ENCODE data around the gene EYA2. TPM values are rescaled to one million over a fixed set of nuclear protein-coding genes. Genes with fewer than 3 reads are reported as not detected.
"Not testable (repeated sequence)": the region's sequence is repeated elsewhere in the genome, so short reads cannot be mapped to it uniquely, and the experiment has no call there.

The EYA2 gene
- total RNA-seq, 1 experiment from 2014 or later, result 0.74 TPM

DNA sequence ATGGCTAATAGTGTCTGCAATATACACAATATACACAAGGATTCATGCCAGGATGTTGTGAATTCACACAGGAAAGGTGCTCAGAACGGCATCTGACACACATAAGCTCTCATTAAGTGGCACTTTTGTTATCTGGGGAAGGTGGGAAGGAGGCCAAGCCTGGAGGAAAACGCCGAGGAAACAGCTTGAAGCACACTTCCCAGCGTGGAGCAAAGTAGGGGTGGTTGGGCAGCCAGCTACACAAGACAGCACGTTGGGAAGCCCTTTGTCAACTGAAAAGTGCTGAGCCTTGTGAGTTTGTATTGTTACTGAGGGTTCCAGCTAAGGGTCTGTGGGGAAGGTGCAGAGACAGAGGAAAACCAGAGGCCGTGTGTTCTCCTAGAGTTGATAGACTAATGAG lies 280.9 kb downstream of the EYA2 start:
- Histone ChIP-seq H4K8ac (replicated peaks; ENCODE audit: insufficient read length, low read depth, low read length) (no peak overlapping the region), H3K4me1 (ENCODE audit: insufficient read depth, low read length) (no peaks in the 10 kb centered on the region), H4K5ac (ENCODE audit: insufficient read length, low read depth, low read length) (no peak overlapping the region), H2BK5ac (ENCODE audit: insufficient read length, low read length) (no peak overlapping the region), H4K20me1 (ENCODE audit: control insufficient read depth, insufficient read depth, insufficient read length) (no peaks in the 10 kb centered on the region), H3K18ac (ENCODE audit: insufficient read length, low read depth, low read length) (no peak overlapping the region), H2BK12ac (ENCODE audit: insufficient read length, low read depth, low read length) (no peak overlapping the region), H3T11ph (ENCODE audit: low read length) (no peak overlapping the region), H3K27me3 (ENCODE audit: insufficient read depth, low read length) (no peaks in the 10 kb centered on the region), H2BK120ac (ENCODE audit: low read depth, low read length, poor library complexity, severe bottlenecking) (no peak overlapping the region), H3K4me2 (ENCODE audit: insufficient read depth, insufficient read length, low read length) (no peak overlapping the region), H3K9ac (ENCODE audit: extremely low read depth, insufficient read length, low read length) (no peak overlapping the region), H2BK20ac (ENCODE audit: low read depth, low read length, poor library complexity, severe bottlenecking) (no peak overlapping the region), H3K14ac (ENCODE audit: insufficient read depth, low read length) (no peak overlapping the region), H3K79me2 (ENCODE audit: insufficient read depth, low read length) (no peaks in the 10 kb centered on the region), H3K23ac (ENCODE audit: insufficient read length, low read depth, low read length) (no peak overlapping the region), H3K56ac (ENCODE audit: insufficient read length, low read depth, low read length) (no peak overlapping the region), H2AK5ac (ENCODE audit: insufficient read length, low read length) (no peak overlapping the region), H3K4ac (ENCODE audit: low read depth, low read length) (no peak overlapping the region), H3K9me3 (ENCODE audit: control insufficient read depth, low read depth, low read length) (no peaks in the 10 kb centered on the region), H2AFZ (ENCODE audit: low read length) (no peak overlapping the region), H3K79me1 (ENCODE audit: insufficient read depth, low read depth, low read length, poor library complexity, severe bottlenecking) (no peaks in the 10 kb centered on the region), H3K23me2 (ENCODE audit: insufficient read length, low read depth, low read length, poor library complexity, severe bottlenecking) (no peaks in the 10 kb centered on the region), H3K27ac (ENCODE audit: insufficient read length, low read depth, low read length) (no peak overlapping the region), H2BK15ac (ENCODE audit: low read depth, low read length) (no peak overlapping the region), H4K91ac (ENCODE audit: insufficient read length, low read depth, low read length) (no peak overlapping the region)
- no peak overlapping the region for H3K4me3 Mint-ChIP-seq
- H3K27me3 Mint-ChIP-seq (ENCODE audit: low read depth), result peaks cover 4% of the 10 kb centered on the region
- H3K9me3 Mint-ChIP-seq, result no peaks in the 10 kb centered on the region
- TF ChIP-seq, protein P1, sequence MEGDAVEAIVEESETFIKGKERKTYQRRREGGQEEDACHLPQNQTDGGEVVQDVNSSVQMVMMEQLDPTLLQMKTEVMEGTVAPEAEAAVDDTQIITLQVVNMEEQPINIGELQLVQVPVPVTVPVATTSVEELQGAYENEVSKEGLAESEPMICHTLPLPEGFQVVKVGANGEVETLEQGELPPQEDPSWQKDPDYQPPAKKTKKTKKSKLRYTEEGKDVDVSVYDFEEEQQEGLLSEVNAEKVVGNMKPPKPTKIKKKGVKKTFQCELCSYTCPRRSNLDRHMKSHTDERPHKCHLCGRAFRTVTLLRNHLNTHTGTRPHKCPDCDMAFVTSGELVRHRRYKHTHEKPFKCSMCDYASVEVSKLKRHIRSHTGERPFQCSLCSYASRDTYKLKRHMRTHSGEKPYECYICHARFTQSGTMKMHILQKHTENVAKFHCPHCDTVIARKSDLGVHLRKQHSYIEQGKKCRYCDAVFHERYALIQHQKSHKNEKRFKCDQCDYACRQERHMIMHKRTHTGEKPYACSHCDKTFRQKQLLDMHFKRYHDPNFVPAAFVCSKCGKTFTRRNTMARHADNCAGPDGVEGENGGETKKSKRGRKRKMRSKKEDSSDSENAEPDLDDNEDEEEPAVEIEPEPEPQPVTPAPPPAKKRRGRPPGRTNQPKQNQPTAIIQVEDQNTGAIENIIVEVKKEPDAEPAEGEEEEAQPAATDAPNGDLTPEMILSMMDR (conservative IDR thresholded peaks at IDR 0.05), result no peak
- peaks cover 0 to under 1% (median 0%) of the 10 kb centered on the region in 3 experiments; a peak in 1 of 7 replicates for H3K36me3 Mint-ChIP-seq (ENCODE audit: insufficient read depth in 1 of 3, low read depth in 3 of 3)
- WGBS (ENCODE audit: extremely low coverage, insufficient read length, low lambda C conversion rate), result no CpG with 5 or more reads among the region's 6 CpGs
- DNase-seq, result no peak
- no peak overlapping the region for H3K27ac Mint-ChIP-seq
- H3K4me1 Mint-ChIP-seq, result peaks cover 0 to 9% of the 10 kb centered on the region in 2 experiments; a peak in 2 of 4 replicates

DNA sequence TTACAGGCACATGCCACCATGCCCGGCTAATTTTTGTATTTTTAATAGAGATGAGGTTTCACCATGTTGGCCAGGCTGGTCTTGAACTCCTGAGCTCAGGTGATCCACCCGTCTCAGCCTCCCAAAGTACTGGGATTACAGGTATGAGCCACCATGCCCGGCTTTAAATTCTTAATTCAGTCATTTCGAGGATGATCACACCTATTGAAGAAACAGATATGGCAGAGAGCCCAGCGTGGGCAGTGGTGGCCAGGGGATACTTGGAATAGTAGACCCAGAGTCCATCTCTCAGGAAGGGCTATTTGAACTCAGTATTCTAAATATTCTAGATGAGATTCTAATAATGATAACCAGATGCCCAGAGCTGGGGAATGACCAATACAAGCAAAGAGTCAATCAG lies 281.6 kb downstream of the EYA2 start:
- no CpG with 5 or more reads among the region's 5 CpGs for WGBS (ENCODE audit: extremely low coverage, insufficient read length, low lambda C conversion rate)
- not testable (repeated sequence) for H3K9ac ChIP-seq (ENCODE audit: extremely low read depth, insufficient read length, low read length); H4K5ac ChIP-seq (ENCODE audit: insufficient read length, low read depth, low read length); H3K4me1 Mint-ChIP-seq; H3K23ac ChIP-seq (ENCODE audit: insufficient read length, low read depth, low read length); H3K27me3 ChIP-seq (ENCODE audit: insufficient read depth, low read length); H4K20me1 ChIP-seq (ENCODE audit: control insufficient read depth, insufficient read depth, insufficient read length); H3K27ac ChIP-seq (ENCODE audit: insufficient read length, low read depth, low read length); H3K79me2 ChIP-seq (ENCODE audit: insufficient read depth, low read length); H3K23me2 ChIP-seq (ENCODE audit: insufficient read length, low read depth, low read length, poor library complexity, severe bottlenecking); H2BK12ac ChIP-seq (ENCODE audit: insufficient read length, low read depth, low read length); H2BK15ac ChIP-seq (ENCODE audit: low read depth, low read length); H4K8ac ChIP-seq (replicated peaks; ENCODE audit: insufficient read length, low read depth, low read length); H2BK120ac ChIP-seq (ENCODE audit: low read depth, low read length, poor library complexity, severe bottlenecking); H3K18ac ChIP-seq (ENCODE audit: insufficient read length, low read depth, low read length); H3K27ac Mint-ChIP-seq; H3K56ac ChIP-seq (ENCODE audit: insufficient read length, low read depth, low read length); H3K27me3 Mint-ChIP-seq (ENCODE audit: low read depth); H3K4me2 ChIP-seq (ENCODE audit: insufficient read depth, insufficient read length, low read length); H3T11ph ChIP-seq (ENCODE audit: low read length); H2AFZ ChIP-seq (ENCODE audit: low read length); H3K14ac ChIP-seq (ENCODE audit: insufficient read depth, low read length); H3K9me3 Mint-ChIP-seq; H2BK5ac ChIP-seq (ENCODE audit: insufficient read length, low read length); H3K4me3 Mint-ChIP-seq; H3K4me1 ChIP-seq (ENCODE audit: insufficient read depth, low read length); H4K91ac ChIP-seq (ENCODE audit: insufficient read length, low read depth, low read length); H3K9me3 ChIP-seq (ENCODE audit: control insufficient read depth, low read depth, low read length); DNase-seq; H3K4ac ChIP-seq (ENCODE audit: low read depth, low read length); H3K79me1 ChIP-seq (ENCODE audit: insufficient read depth, low read depth, low read length, poor library complexity, severe bottlenecking); H2BK20ac ChIP-seq (ENCODE audit: low read depth, low read length, poor library complexity, severe bottlenecking); H3K36me3 Mint-ChIP-seq (ENCODE audit: insufficient read depth in 1 of 3, low read depth in 3 of 3); H2AK5ac ChIP-seq (ENCODE audit: insufficient read length, low read length)
